ENCODE data around the gene ADAMTS8. TPM values are rescaled to one million over a fixed set of nuclear protein-coding genes. Genes with fewer than 3 reads are reported as not detected.

ADAMTS8 gene
- total and polyA plus RNA-seq, 2 donors (not counting 1 experiment from before 2014, with no cell fraction given) = 15.0 to 18.8 TPM

DNA sequence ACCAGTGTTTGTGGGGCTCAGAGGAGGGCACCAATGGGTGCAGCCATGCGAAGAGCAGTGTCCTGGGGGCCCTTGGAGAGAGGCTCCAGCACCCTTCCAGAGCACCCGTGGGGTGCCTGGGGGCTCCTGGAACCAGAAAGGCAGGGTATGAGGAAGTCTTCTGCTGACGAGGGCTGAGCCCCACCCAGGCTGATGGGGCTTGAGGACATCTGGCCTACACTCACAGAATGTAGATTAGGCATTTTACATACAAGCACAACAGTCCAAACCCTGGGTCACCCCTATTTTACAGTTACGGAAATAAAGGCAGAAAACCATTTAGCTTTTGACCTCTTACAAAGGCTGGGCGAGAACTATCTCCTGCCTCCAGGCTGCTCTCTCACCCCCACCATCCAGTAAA is 47.6 kb downstream of the ADAMTS8 start:
- Histone ChIP-seq H4K20me1 (ENCODE audit: control insufficient read depth, extremely low read depth, insufficient read depth, low read length) (no peaks in the 10 kb centered on the region), H2AFZ (ENCODE audit: low read length) (no peak overlapping the region), H3K27ac (ENCODE audit: insufficient read depth, low read length) (no peak overlapping the region), H3K79me2 (ENCODE audit: control insufficient read depth, insufficient read depth, low read length) (no peaks in the 10 kb centered on the region), H3K4me3 (replicated peaks in 1 of 4; ENCODE audit: control extremely low read depth in 1 of 4, insufficient read depth in 1 of 4, low read depth in 3 of 4, low read length in 4 of 4) (no peak overlapping the region), H3K9me3 (ENCODE audit: control insufficient read depth, insufficient read depth, low read depth, low read length) (no peaks in the 10 kb centered on the region), H3K9ac (ENCODE audit: insufficient read depth, low read length) (no peak overlapping the region), H3K36me3 (ENCODE audit: control insufficient read depth, insufficient read depth, low read length) (no peaks in the 10 kb centered on the region), H3K4me1 (ENCODE audit: control insufficient read depth, extremely low read depth, insufficient read depth, low read length) (peaks cover 8% of the 10 kb centered on the region), H3K4me2 (ENCODE audit: extremely low read depth, insufficient read depth, low read length) (no peak overlapping the region), H3K27me3 (ENCODE audit: control insufficient read depth, insufficient read depth, low read length) (peaks cover 11% of the 10 kb centered on the region)
- DNase-seq (ENCODE audit: low read depth in 2 of 2) = no peak
- TF ChIP-seq EZH2 (IDR thresholded peaks at IDR 0.05; ENCODE audit: low read length, missing control alignments) = no peak
- no peak for TF ChIP-seq CTCF (conservative IDR thresholded peaks at IDR 0.05 in 1 of 2, IDR thresholded peaks at IDR 0.05 in 1 of 2; ENCODE audit: low read depth in 1 of 2, low read length in 2 of 2)

DNA sequence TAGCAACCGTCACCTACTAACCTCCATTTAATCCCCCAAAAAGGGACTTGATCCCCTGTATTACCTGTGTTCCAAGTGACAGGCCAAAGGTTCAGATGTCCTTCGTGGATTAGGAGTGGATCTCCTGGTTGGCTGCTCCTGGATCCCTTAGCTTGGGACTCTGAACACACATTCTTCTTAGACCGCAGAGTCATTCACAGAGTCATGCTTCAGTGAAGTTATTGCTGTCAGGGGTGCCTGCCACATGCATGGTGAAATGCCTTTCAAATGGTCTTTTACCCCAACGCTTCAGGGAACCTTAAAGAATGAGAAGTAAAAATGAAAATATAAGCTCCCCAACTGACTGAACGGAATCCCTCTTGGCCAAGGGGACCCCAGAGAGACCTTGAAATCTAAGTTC is 49.1 kb downstream of the ADAMTS8 start:
- peaks cover 11% of the 10 kb centered on the region for H3K27me3 ChIP-seq (ENCODE audit: control insufficient read depth, insufficient read depth, low read length)
- no peaks in the 10 kb centered on the region for H3K79me2 ChIP-seq (ENCODE audit: control insufficient read depth, insufficient read depth, low read length)
- H3K36me3 ChIP-seq (ENCODE audit: control insufficient read depth, insufficient read depth, low read length) = no peaks in the 10 kb centered on the region
- DNase-seq (ENCODE audit: low read depth in 2 of 2) = no peak
- no peak for TF ChIP-seq CTCF (conservative IDR thresholded peaks at IDR 0.05 in 1 of 2, IDR thresholded peaks at IDR 0.05 in 1 of 2; ENCODE audit: low read depth in 1 of 2, low read length in 2 of 2)
- TF ChIP-seq EZH2 (IDR thresholded peaks at IDR 0.05; ENCODE audit: low read length, missing control alignments) = no peak
- no peak overlapping the region for H3K9ac ChIP-seq (ENCODE audit: insufficient read depth, low read length)
- H3K4me2 ChIP-seq (ENCODE audit: extremely low read depth, insufficient read depth, low read length) = no peak overlapping the region
- no peaks in the 10 kb centered on the region for H4K20me1 ChIP-seq (ENCODE audit: control insufficient read depth, extremely low read depth, insufficient read depth, low read length)
- H3K4me1 ChIP-seq (ENCODE audit: control insufficient read depth, extremely low read depth, insufficient read depth, low read length) = peaks cover 8% of the 10 kb centered on the region
- H2AFZ ChIP-seq (ENCODE audit: low read length) = no peak overlapping the region
- H3K27ac ChIP-seq (ENCODE audit: insufficient read depth, low read length) = no peak overlapping the region
- H3K4me3 ChIP-seq (replicated peaks in 1 of 4; ENCODE audit: control extremely low read depth in 1 of 4, insufficient read depth in 1 of 4, low read depth in 3 of 4, low read length in 4 of 4) = no peak overlapping the region
- H3K9me3 ChIP-seq (ENCODE audit: control insufficient read depth, insufficient read depth, low read depth, low read length) = no peaks in the 10 kb centered on the region

GRCh38 chr11:130370845-130371590 is 57.4 kb downstream of the ADAMTS8 start:
- Histone ChIP-seq H3K27me3 (ENCODE audit: control insufficient read depth, insufficient read depth, low read length) (peaks cover 4% of the 10 kb centered on the region), H3K27ac (ENCODE audit: insufficient read depth, low read length) (no peak overlapping the region)
- no peak for TF ChIP-seq EZH2 (IDR thresholded peaks at IDR 0.05; ENCODE audit: low read length, missing control alignments)
- TF ChIP-seq CTCF (conservative IDR thresholded peaks at IDR 0.05 in 1 of 2, IDR thresholded peaks at IDR 0.05 in 1 of 2; ENCODE audit: low read depth in 1 of 2, low read length in 2 of 2) = no peak

More at GRCh38 chr11:130370845-130371590, 57.4 kb downstream of the ADAMTS8 start:
- Histone ChIP-seq H3K4me3 (replicated peaks in 1 of 4; ENCODE audit: control extremely low read depth in 1 of 4, insufficient read depth in 1 of 4, low read depth in 3 of 4, low read length in 4 of 4) (no peak overlapping the region), H3K9me3 (ENCODE audit: control insufficient read depth, insufficient read depth, low read depth, low read length) (no peaks in the 10 kb centered on the region), H2AFZ (ENCODE audit: low read length) (no peak overlapping the region), H3K79me2 (ENCODE audit: control insufficient read depth, insufficient read depth, low read length) (no peaks in the 10 kb centered on the region), H4K20me1 (ENCODE audit: control insufficient read depth, extremely low read depth, insufficient read depth, low read length) (no peaks in the 10 kb centered on the region), H3K4me2 (ENCODE audit: extremely low read depth, insufficient read depth, low read length) (no peak overlapping the region), H3K4me1 (ENCODE audit: control insufficient read depth, extremely low read depth, insufficient read depth, low read length) (no peaks in the 10 kb centered on the region), H3K9ac (ENCODE audit: insufficient read depth, low read length) (no peak overlapping the region), H3K36me3 (ENCODE audit: control insufficient read depth, insufficient read depth, low read length) (no peaks in the 10 kb centered on the region)
- DNase-seq (ENCODE audit: low read depth in 2 of 2) = no peak
